ENCODE data around the gene ZNHIT2. TPM values are rescaled to one million over a fixed set of nuclear protein-coding genes. Genes with fewer than 3 reads are reported as not detected.
A peak's percentile ranks its signal among the peaks of the same experiment; 100 is the strongest.
"Not testable (repeated sequence)": the region's sequence is repeated elsewhere in the genome, so short reads cannot be mapped to it uniquely, and the experiment has no call there.

Gene ZNHIT2
- total RNA-seq, 1 donor from 2014 or later = 11.1 TPM

DNA sequence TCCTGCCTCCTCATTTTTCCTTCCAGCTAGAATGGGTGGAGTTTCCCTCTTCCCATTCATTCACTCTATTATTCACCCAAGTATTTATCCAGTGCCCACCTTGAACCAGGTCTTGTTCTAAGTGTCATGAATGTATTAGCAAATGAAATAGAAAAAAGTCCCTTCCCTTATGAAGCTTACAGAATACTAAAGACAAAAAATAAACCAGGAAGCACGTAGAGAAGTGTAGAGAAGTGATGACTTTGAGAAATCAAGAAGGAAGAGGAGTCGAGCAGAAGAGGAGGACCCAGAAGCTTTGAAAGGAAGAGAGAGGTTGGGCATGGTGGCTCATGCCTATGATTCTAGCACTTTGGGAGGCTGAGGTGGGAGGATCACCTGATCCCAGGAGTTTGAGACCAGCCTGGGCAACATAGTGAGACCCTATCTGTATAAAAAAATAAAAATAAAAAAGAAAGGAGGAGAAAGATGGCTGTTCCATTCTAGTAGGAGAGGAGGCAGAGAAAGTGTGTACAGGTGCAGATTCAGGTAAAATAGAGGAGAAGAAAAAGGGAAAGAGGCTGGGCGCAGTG is 33.9 kb upstream of the ZNHIT2 start:
- Histone ChIP-seq H3K27me3 (ENCODE audit: control insufficient read depth, insufficient read depth, low read length) (no peaks in the 10 kb centered on the region), H3K36me3 (ENCODE audit: control insufficient read depth, insufficient read depth, low read length) (no peaks in the 10 kb centered on the region), H3K4me3 (ENCODE audit: low read depth, low read length) (no peak overlapping the region)
- DNase-seq (ENCODE audit: low read depth) (no peak), FAIRE-seq (no peak)
- TF ChIP-seq, protein P1, sequence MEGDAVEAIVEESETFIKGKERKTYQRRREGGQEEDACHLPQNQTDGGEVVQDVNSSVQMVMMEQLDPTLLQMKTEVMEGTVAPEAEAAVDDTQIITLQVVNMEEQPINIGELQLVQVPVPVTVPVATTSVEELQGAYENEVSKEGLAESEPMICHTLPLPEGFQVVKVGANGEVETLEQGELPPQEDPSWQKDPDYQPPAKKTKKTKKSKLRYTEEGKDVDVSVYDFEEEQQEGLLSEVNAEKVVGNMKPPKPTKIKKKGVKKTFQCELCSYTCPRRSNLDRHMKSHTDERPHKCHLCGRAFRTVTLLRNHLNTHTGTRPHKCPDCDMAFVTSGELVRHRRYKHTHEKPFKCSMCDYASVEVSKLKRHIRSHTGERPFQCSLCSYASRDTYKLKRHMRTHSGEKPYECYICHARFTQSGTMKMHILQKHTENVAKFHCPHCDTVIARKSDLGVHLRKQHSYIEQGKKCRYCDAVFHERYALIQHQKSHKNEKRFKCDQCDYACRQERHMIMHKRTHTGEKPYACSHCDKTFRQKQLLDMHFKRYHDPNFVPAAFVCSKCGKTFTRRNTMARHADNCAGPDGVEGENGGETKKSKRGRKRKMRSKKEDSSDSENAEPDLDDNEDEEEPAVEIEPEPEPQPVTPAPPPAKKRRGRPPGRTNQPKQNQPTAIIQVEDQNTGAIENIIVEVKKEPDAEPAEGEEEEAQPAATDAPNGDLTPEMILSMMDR (IDR thresholded peaks at IDR 0.05; ENCODE audit: insufficient read depth, low read length, severe bottlenecking) = no peak

- H3K4me3 ChIP-seq (ENCODE audit: low read depth, low read length) = peak overlapping the region; percentile 15
- no peaks in the 10 kb centered on the region for H3K36me3 ChIP-seq (ENCODE audit: control insufficient read depth, insufficient read depth, low read length)
- TF ChIP-seq, protein P1 (IDR thresholded peaks at IDR 0.05; ENCODE audit: insufficient read depth, low read length, severe bottlenecking) = no peak
- no peak for FAIRE-seq
- peak; percentile 87 for DNase-seq (ENCODE audit: low read depth)
- no peaks in the 10 kb centered on the region for H3K27me3 ChIP-seq (ENCODE audit: control insufficient read depth, insufficient read depth, low read length)
These were observed 33.2 kb upstream of the ZNHIT2 start for GRCh38 chr11:65150509-65151299.

DNA sequence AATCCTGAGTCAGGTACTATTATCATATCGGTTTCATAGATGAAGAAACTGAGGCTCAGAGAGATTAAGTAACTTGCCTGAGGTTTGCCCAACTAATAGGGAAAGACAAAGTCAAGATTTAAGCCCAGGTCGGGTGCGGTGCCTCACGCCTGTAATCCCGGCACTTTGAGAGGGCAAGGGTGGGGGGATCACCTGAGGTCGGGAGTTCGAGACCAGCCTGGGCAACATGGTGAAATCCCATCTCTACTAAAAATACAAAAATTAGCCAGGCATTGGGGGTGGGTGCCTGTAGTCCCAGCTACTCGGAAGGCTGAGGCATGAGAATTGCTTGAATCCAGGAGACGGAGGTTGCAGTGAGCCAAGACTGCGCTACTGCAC is 32.6 kb upstream of the ZNHIT2 start:
- not testable (repeated sequence) for DNase-seq (ENCODE audit: low read depth); FAIRE-seq; H3K27me3 ChIP-seq (ENCODE audit: control insufficient read depth, insufficient read depth, low read length); H3K4me3 ChIP-seq (ENCODE audit: low read depth, low read length); H3K36me3 ChIP-seq (ENCODE audit: control insufficient read depth, insufficient read depth, low read length)

DNA sequence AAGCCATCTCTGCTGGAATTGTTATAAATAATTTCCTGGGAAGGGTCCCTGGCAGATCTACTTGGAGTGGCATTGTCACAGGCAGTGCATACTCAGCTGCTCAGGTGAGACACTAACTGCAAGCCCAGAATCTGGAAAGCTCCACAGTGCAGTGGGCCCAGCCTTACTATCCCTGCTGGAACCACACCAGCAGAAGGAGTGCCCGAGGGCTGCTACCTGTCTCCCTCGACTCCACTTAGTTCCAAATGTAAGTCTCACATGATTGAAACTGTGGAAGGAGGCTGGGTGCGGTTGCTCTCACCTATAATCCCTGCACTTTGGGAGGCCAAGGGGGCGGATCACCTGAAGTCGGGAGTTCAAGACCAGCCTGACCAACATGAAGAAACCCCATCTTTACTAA is 31.2 kb upstream of the ZNHIT2 start:
- TF ChIP-seq, protein P1 (IDR thresholded peaks at IDR 0.05; ENCODE audit: insufficient read depth, low read length, severe bottlenecking) = no peak
- no peak overlapping the region for H3K4me3 ChIP-seq (ENCODE audit: low read depth, low read length)
- no peak for DNase-seq (ENCODE audit: low read depth)
- H3K27me3 ChIP-seq (ENCODE audit: control insufficient read depth, insufficient read depth, low read length) = no peaks in the 10 kb centered on the region
- FAIRE-seq = no peak
- no peaks in the 10 kb centered on the region for H3K36me3 ChIP-seq (ENCODE audit: control insufficient read depth, insufficient read depth, low read length)

GRCh38 chr11:65147352-65148075 is 30.0 kb upstream of the ZNHIT2 start:
- Histone ChIP-seq H3K36me3 (ENCODE audit: control insufficient read depth, insufficient read depth, low read length) (no peaks in the 10 kb centered on the region), H3K4me3 (ENCODE audit: low read depth, low read length) (no peak overlapping the region), H3K27me3 (ENCODE audit: control insufficient read depth, insufficient read depth, low read length) (no peaks in the 10 kb centered on the region)
- TF ChIP-seq, protein P1 (IDR thresholded peaks at IDR 0.05; ENCODE audit: insufficient read depth, low read length, severe bottlenecking) = no peak
- no peak for FAIRE-seq
- no peak for DNase-seq (ENCODE audit: low read depth)

DNA sequence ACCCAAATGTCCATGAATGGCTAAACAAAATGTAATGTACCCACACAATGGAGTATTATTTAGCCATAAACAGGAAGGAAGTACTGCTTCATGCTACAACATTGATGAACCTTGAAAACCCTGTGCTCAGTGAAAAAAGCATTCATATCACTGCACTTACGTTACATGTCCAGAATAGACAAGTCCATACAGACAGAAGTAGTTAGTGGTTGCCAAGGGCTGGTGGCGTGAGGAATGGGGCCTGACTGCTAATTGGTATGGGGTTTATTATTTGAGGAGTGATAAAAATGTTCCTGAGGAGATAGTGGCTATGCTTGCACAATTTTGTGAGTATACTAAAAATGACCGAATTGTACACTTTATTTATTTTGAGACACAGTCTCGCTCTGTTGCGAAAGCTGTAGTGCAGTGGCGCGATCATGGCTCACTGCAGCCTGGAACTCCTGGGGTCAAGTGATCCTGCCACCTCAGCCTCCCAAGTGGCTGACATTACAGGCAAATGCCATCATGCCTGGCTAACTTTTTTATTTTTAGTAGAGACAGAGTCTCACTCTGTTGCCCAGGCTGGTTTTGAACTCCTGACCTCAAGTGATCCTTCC is 24.5 kb upstream of the ZNHIT2 start:
- no peak for FAIRE-seq
- no peak for DNase-seq (ENCODE audit: low read depth)
- Histone ChIP-seq H3K27me3 (ENCODE audit: control insufficient read depth, insufficient read depth, low read length) (no peaks in the 10 kb centered on the region), H3K4me3 (ENCODE audit: low read depth, low read length) (no peak overlapping the region), H3K36me3 (ENCODE audit: control insufficient read depth, insufficient read depth, low read length) (no peaks in the 10 kb centered on the region)
- TF ChIP-seq, protein P1 (IDR thresholded peaks at IDR 0.05; ENCODE audit: insufficient read depth, low read length, severe bottlenecking) = no peak
